Esophagus muscularis mucosa (tissue), 4 donors: ENCODE measurements around the gene ARIH1. TPM values are rescaled to one million over a fixed set of nuclear protein-coding genes. Genes with fewer than 3 reads are reported as not detected.

Experiments used
- DNase-seq: peaks from one replicate; pipeline ENCODE4 v3.0.0-alpha.2; 2017; ENCODE audit errors: extremely low spot score
- H3K27ac ChIP-seq, 4 donors: fragments of 200-600 bp; sonication (generic); replicated peaks in 1 of 4; 1 replicate in 3 of 4; 2 replicates in 1 of 4; pipeline ENCODE4 v1.5.1; 2016 to 2019; ENCODE audit warnings: mild to moderate bottlenecking in 1 of 4
- H3K27me3 ChIP-seq, 4 donors: fragments of 200-600 bp; sonication (generic); one replicate each; pipeline versions ENCODE4 v1.5.1 to v1.6.0; 2016 to 2019
- H3K36me3 ChIP-seq, 4 donors: fragments of 200-600 bp; sonication (generic); one replicate each; pipeline ENCODE4 v1.5.1; 2016 to 2019
- H3K4me1 ChIP-seq, 4 donors: fragments of 200-600 bp; sonication (generic); one replicate each; pipeline ENCODE4 v1.5.1; 2016 to 2019
- H3K4me3 ChIP-seq, 4 donors: fragments of 200-600 bp; sonication (generic); 1 replicate in 2 of 4; 2 replicates in 2 of 4; pipeline ENCODE4 v1.5.1; 2016 to 2019; ENCODE audit warnings: mild to moderate bottlenecking in 4 of 4, moderate library complexity in 1 of 4
- H3K9me3 ChIP-seq, 4 donors: fragments of 200-600 bp; sonication (generic); 1 replicate in 3 of 4; 2 replicates in 1 of 4; pipeline ENCODE4 v1.5.1; 2016 to 2019
- CTCF ChIP-seq, 3 experiments: fragments of 200-600 bp in 2 of 3; fragments of 450-650 bp in 1 of 3; sonication (generic) in 2 of 3; IDR thresholded peaks; one replicate each; pipeline ENCODE4 v1.5.1; 2017 to 2019; ENCODE audit warnings: antibody characterized with exemption in 3 of 3, mild to moderate bottlenecking in 2 of 3, moderate library complexity in 1 of 3
- EP300 ChIP-seq: sonication (generic); formaldehyde crosslinking; IDR thresholded peaks from one replicate; pipeline ENCODE4 v1.6.1; 2017; ENCODE audit warnings: antibody characterized with exemption
- POLR2A ChIP-seq: fragments of 450-650 bp; IDR thresholded peaks from one replicate; pipeline ENCODE4 v1.6.1; 2017; ENCODE audit warnings: antibody characterized with exemption, moderate library complexity, mild to moderate bottlenecking, low read depth
- POLR2AphosphoS5 ChIP-seq, 2 donors: sonication (generic); formaldehyde crosslinking; IDR thresholded peaks; one replicate each; pipeline ENCODE4 v1.6.1; 2017; ENCODE audit warnings: antibody characterized with exemption in 2 of 2
- WGBS: methylation state at CpG from one replicate; pipeline ENCODE4 v1.1.5; 2018; 5-methylcytosine and 5-hydroxymethylcytosine counted together
- intact Hi-C: fragments of 100-400 bp; cut with DNase I; formaldehyde crosslinking; loops from one replicate; pipeline ENCODE4 v1.15.1; 2023
- total RNA-seq, 4 donors: library from RNA; depleted of rRNA; stranded (reverse); fragments of >200 nt; gene quantifications; one replicate each; pipeline versions ENCODE4 v1.1.0 to v1.2.1, GENCODE V29; 2016

Gene ARIH1
- total RNA-seq, 4 donors from 2014 or later, result 37.4 to 59.9 (median 43.3) TPM

GRCh38 chr15:72554471-72555425 is 80.6 kb downstream of the ARIH1 start:
- TF ChIP-seq EP300 (no peak), POLR2AphosphoS5 (IDR thresholded peaks at IDR 0.05) (no peak)
- Histone ChIP-seq H3K4me1 (no peaks in the 10 kb centered on the region), H3K9me3 (no peaks in the 10 kb centered on the region), H3K27me3 (no peaks in the 10 kb centered on the region), H3K27ac (no peak overlapping the region), H3K4me3 (no peak overlapping the region), H3K36me3 (peaks cover 0 to 40% (median 22%) of the 10 kb centered on the region in 4 donors)
- intact Hi-C loops, result no loop called here
- no peak for DNase-seq
- WGBS, result 93% methylated on average over 8 of the region's 8 CpGs

- 74% methylated on average over 3 of the region's 3 CpGs for WGBS
- intact Hi-C loops, result no loop called here
Observed at GRCh38 chr15:72559781-72560180, 85.7 kb downstream of the ARIH1 start.

GRCh38 chr15:72560458-72560857 is 86.3 kb downstream of the ARIH1 start:
- TF ChIP-seq POLR2A, result no peak
- TF ChIP-seq CTCF (IDR thresholded peaks at IDR 0.05), result no peak
- TF ChIP-seq POLR2AphosphoS5 (IDR thresholded peaks at IDR 0.05), result no peak
- TF ChIP-seq EP300, result no peak
- H3K4me3 ChIP-seq, result no peak overlapping the region
- H3K27ac ChIP-seq, result no peak overlapping the region
- no peaks in the 10 kb centered on the region for H3K4me1 ChIP-seq
- intact Hi-C loops, result no loop called here
- no peaks in the 10 kb centered on the region for H3K27me3 ChIP-seq
- no peaks in the 10 kb centered on the region for H3K9me3 ChIP-seq
- 67% methylated on average over 1 of the region's 1 CpG for WGBS
- H3K36me3 ChIP-seq, result peaks cover 6 to 63% (median 38%) of the 10 kb centered on the region in 4 donors
- no peak for DNase-seq

More at GRCh38 chr15:72559781-72560180, 85.7 kb downstream of the ARIH1 start:
- H3K27me3 ChIP-seq, result no peaks in the 10 kb centered on the region
- no peak for TF ChIP-seq CTCF (IDR thresholded peaks at IDR 0.05)
- TF ChIP-seq POLR2AphosphoS5 (IDR thresholded peaks at IDR 0.05), result no peak
- H3K4me3 ChIP-seq, result no peak overlapping the region
- H3K9me3 ChIP-seq, result no peaks in the 10 kb centered on the region
- no peak overlapping the region for H3K27ac ChIP-seq
- no peaks in the 10 kb centered on the region for H3K4me1 ChIP-seq
- H3K36me3 ChIP-seq, result peaks cover 2 to 64% (median 38%) of the 10 kb centered on the region in 4 donors
- no peak for DNase-seq

- Histone ChIP-seq H3K27ac (no peak overlapping the region), H3K4me1 (peaks cover 0 to 8% (median 0%) of the 10 kb centered on the region in 4 donors), H3K27me3 (no peaks in the 10 kb centered on the region), H3K9me3 (no peaks in the 10 kb centered on the region), H3K36me3 (peaks cover 6 to 59% (median 36%) of the 10 kb centered on the region in 4 donors), H3K4me3 (no peak overlapping the region)
- DNase-seq, result no peak
- intact Hi-C loops, result no loop called here
- TF ChIP-seq POLR2A, result no peak
- no peak for TF ChIP-seq EP300
Observed at GRCh38 chr15:72562386-72562785, 88.3 kb downstream of the ARIH1 start.

- H3K4me1 ChIP-seq, result peaks cover 0 to 8% (median 0%) of the 10 kb centered on the region in 4 donors
- no peak for DNase-seq
- intact Hi-C loops, result no loop called here
- TF ChIP-seq POLR2A, result no peak
- no peak for TF ChIP-seq CTCF (IDR thresholded peaks at IDR 0.05)
- TF ChIP-seq EP300, result no peak
- TF ChIP-seq POLR2AphosphoS5 (IDR thresholded peaks at IDR 0.05), result no peak
- 97% methylated on average over 2 of the region's 2 CpGs for WGBS
- no peak overlapping the region for H3K27ac ChIP-seq
- no peaks in the 10 kb centered on the region for H3K27me3 ChIP-seq
- H3K36me3 ChIP-seq, result peaks cover 6 to 61% (median 37%) of the 10 kb centered on the region in 4 donors
- H3K4me3 ChIP-seq, result no peak overlapping the region
- no peaks in the 10 kb centered on the region for H3K9me3 ChIP-seq
Observed at GRCh38 chr15:72562878-72563277, 88.7 kb downstream of the ARIH1 start.
